Mesenchymal stem cell (in vitro differentiated cells and primary cell): Measurements from ENCODE around the gene EXOC3.
"Not testable (repeated sequence)": the region's sequence is repeated elsewhere in the genome, so short reads cannot be mapped to it uniquely, and the experiment has no call there.

ENCODE experiments used
- DNase-seq: peaks from one replicate; pipeline ENCODE4 v3.0.0-alpha.2; 2013
- H2AFZ ChIP-seq: one replicate; pipeline ENCODE4 v1.6.1; 2013; ENCODE audit warnings: low read depth, mild to moderate bottlenecking, control low read depth, inconsistent platforms, low read length, moderate library complexity
- H2AK5ac ChIP-seq: 2 replicates; pipeline ENCODE4 v1.6.1; 2013; ENCODE audit warnings: low read length, moderate library complexity, mild to moderate bottlenecking, inconsistent platforms; ENCODE audit not compliant: severe bottlenecking
- H2BK120ac ChIP-seq: one replicate; pipeline ENCODE4 v1.6.1; 2013; ENCODE audit warnings: low read depth, mild to moderate bottlenecking, inconsistent platforms, low read length, moderate library complexity
- H2BK12ac ChIP-seq, 2 experiments: one replicate each; pipeline ENCODE4 v1.6.1; 2013; ENCODE audit warnings: inconsistent platforms in 2 of 2, low read length in 2 of 2, mild to moderate bottlenecking in 2 of 2, moderate library complexity in 2 of 2, control low read depth in 1 of 2
- H2BK15ac ChIP-seq: one replicate; pipeline ENCODE4 v1.6.1; 2013; ENCODE audit warnings: mild to moderate bottlenecking, low read depth, inconsistent platforms; ENCODE audit not compliant: poor library complexity, severe bottlenecking
- H2BK5ac ChIP-seq: 2 replicates; pipeline ENCODE4 v1.6.1; 2013; ENCODE audit warnings: low read depth, mild to moderate bottlenecking, low read length, control low read depth, inconsistent platforms; ENCODE audit not compliant: poor library complexity, severe bottlenecking
- H3K14ac ChIP-seq, 2 experiments: one replicate each; pipeline ENCODE4 v1.6.1; 2013; ENCODE audit warnings: inconsistent platforms in 2 of 2, low read length in 2 of 2, control low read depth in 1 of 2, mild to moderate bottlenecking in 1 of 2, moderate library complexity in 1 of 2
- H3K18ac ChIP-seq, 2 experiments: one replicate each; pipeline ENCODE4 v1.6.1; 2013; ENCODE audit warnings: inconsistent platforms in 2 of 2, low read length in 2 of 2, control low read depth in 1 of 2, low read depth in 1 of 2, mild to moderate bottlenecking in 1 of 2
- H3K23ac ChIP-seq, 2 experiments: one replicate each; pipeline ENCODE4 v1.6.1; 2013; ENCODE audit warnings: inconsistent platforms in 2 of 2, low read length in 2 of 2, mild to moderate bottlenecking in 2 of 2, moderate library complexity in 2 of 2, control low read depth in 1 of 2
- H3K27ac ChIP-seq: 2 replicates; pipeline ENCODE4 v1.5.1; 2013; ENCODE audit warnings: mild to moderate bottlenecking, moderate library complexity, low read length, control low read depth, inconsistent platforms; ENCODE audit not compliant: poor library complexity, severe bottlenecking
- H3K27me3 ChIP-seq, 2 experiments: 2 replicates each; pipeline versions ENCODE4 v1.6.1 to v1.7.0; 2013; ENCODE audit warnings: low read length in 2 of 2, mild to moderate bottlenecking in 2 of 2, moderate library complexity in 2 of 2, control low read depth in 1 of 2, inconsistent platforms in 1 of 2; ENCODE audit not compliant: control insufficient read depth in 1 of 2, insufficient read depth in 1 of 2
- H3K36me3 ChIP-seq, 2 experiments: 2 replicates each; pipeline versions ENCODE4 v1.6.1 to v1.7.0; 2013; ENCODE audit warnings: low read length in 2 of 2, control low read depth in 1 of 2, inconsistent platforms in 1 of 2, low read depth in 1 of 2, mild to moderate bottlenecking in 1 of 2; ENCODE audit not compliant: insufficient read depth in 2 of 2, control insufficient read depth in 1 of 2
- H3K4ac ChIP-seq, 2 experiments: one replicate each; pipeline ENCODE4 v1.6.1; 2013; ENCODE audit warnings: inconsistent platforms in 2 of 2, low read length in 2 of 2, mild to moderate bottlenecking in 2 of 2, moderate library complexity in 2 of 2, control low read depth in 1 of 2, low read depth in 1 of 2
- H3K4me1 ChIP-seq: 2 replicates; pipeline ENCODE4 v1.6.1; 2013; ENCODE audit warnings: low read depth, low read length, control low read depth; ENCODE audit not compliant: control insufficient read depth, insufficient read depth
- H3K4me2 ChIP-seq: 2 replicates; pipeline ENCODE4 v1.6.1; 2013; ENCODE audit warnings: low read length, mild to moderate bottlenecking, inconsistent platforms; ENCODE audit not compliant: poor library complexity, severe bottlenecking
- H3K4me3 ChIP-seq, 2 experiments: 2 replicates each; pipeline versions ENCODE4 v1.5.1 to v1.7.0; 2013; ENCODE audit warnings: low read length in 2 of 2, mild to moderate bottlenecking in 2 of 2, control low read depth in 1 of 2, low read depth in 1 of 2; ENCODE audit not compliant: insufficient read depth in 1 of 2
- H3K79me1 ChIP-seq: replicated peaks from 2 replicates; pipeline ENCODE4 v1.6.1; 2013; ENCODE audit warnings: mild to moderate bottlenecking, control low read depth, low read length, inconsistent platforms; ENCODE audit not compliant: poor library complexity, severe bottlenecking
- H3K9ac ChIP-seq: 2 replicates; pipeline ENCODE4 v1.7.0; 2013; ENCODE audit warnings: mild to moderate bottlenecking, low read length, moderate library complexity
- H3K9me3 ChIP-seq: 2 replicates; pipeline ENCODE4 v1.7.0; 2013; ENCODE audit warnings: mild to moderate bottlenecking, low read length; ENCODE audit not compliant: control insufficient read depth
- H4K8ac ChIP-seq: one replicate; pipeline ENCODE4 v1.6.1; 2013; ENCODE audit warnings: inconsistent platforms, mild to moderate bottlenecking, low read length, moderate library complexity
- H4K91ac ChIP-seq: one replicate; pipeline ENCODE4 v1.6.1; 2013; ENCODE audit warnings: mild to moderate bottlenecking, low read length, inconsistent platforms
- WGBS: methylation state at CpG from one replicate; pipeline ENCODE4 v1.1.7; 2013; ENCODE audit warnings: mixed read lengths; 5-methylcytosine and 5-hydroxymethylcytosine counted together

EXOC3 gene

GRCh38 chr5:472656-473550 lies 29.9 kb downstream of the EXOC3 start:
- Histone ChIP-seq H3K36me3 (peaks cover 28 to 31% of the 10 kb centered on the region in 2 experiments), H2AK5ac (no peak overlapping the region), H3K4me1 (peaks cover 31% of the 10 kb centered on the region), H2BK15ac (peak overlapping the region; percentile 73), H2BK5ac (no peak overlapping the region), H2AFZ (peak overlapping the region; percentile 74), H3K18ac (peak overlapping the region; percentile 95 to 97), H3K9ac (peak overlapping the region; percentile 90), H3K27ac (no peak overlapping the region), H3K27me3 (peaks cover 14 to 32% of the 10 kb centered on the region in 2 experiments), H3K4ac (peak overlapping the region in 1 of 2 experiments; percentile 75), H2BK12ac (no peak overlapping the region), H4K8ac (peak overlapping the region; percentile 99), H3K79me1 (peaks cover 29% of the 10 kb centered on the region), H3K14ac (peak overlapping the region in 1 of 2 experiments; percentile 86), H3K4me2 (peak overlapping the region; percentile 99), H4K91ac (peak overlapping the region; percentile 86), H3K4me3 (peak overlapping the region; percentile 76 to 86), H3K23ac (no peak overlapping the region), H3K9me3 (no peaks in the 10 kb centered on the region), H2BK120ac (peak overlapping the region; percentile 78)
- under 1% methylated on average over 36 of the region's 137 CpGs for WGBS
- peak; percentile 79 for DNase-seq

- peaks cover 25 to 31% of the 10 kb centered on the region in 2 experiments for H3K36me3 ChIP-seq
- H3K4me2 ChIP-seq, result peak overlapping the region; percentile 99
- DNase-seq, result peak; percentile 66
- no peak overlapping the region for H2AK5ac ChIP-seq
- no peak overlapping the region for H4K8ac ChIP-seq
- H2BK15ac ChIP-seq, result peak overlapping the region; percentile 73
- peaks cover 14 to 39% of the 10 kb centered on the region in 2 experiments for H3K27me3 ChIP-seq
- peak overlapping the region; percentile 59 for H2AFZ ChIP-seq
- peak overlapping the region; percentile 64 to 69 for H3K4ac ChIP-seq
- no peak overlapping the region for H3K14ac ChIP-seq
- no peaks in the 10 kb centered on the region for H3K9me3 ChIP-seq
- H3K23ac ChIP-seq, result peak overlapping the region in 1 of 2 experiments; percentile 20
- no peak overlapping the region for H3K27ac ChIP-seq
- no peak overlapping the region for H2BK120ac ChIP-seq
- H3K4me1 ChIP-seq, result peaks cover 31% of the 10 kb centered on the region
- peak overlapping the region; percentile 77 for H3K9ac ChIP-seq
- H2BK12ac ChIP-seq, result no peak overlapping the region
- WGBS, result under 1% methylated on average over 43 of the region's 44 CpGs
- peak overlapping the region; percentile 71 to 88 for H3K18ac ChIP-seq
- peak overlapping the region; percentile 76 to 83 for H3K4me3 ChIP-seq
- no peak overlapping the region for H4K91ac ChIP-seq
- no peak overlapping the region for H2BK5ac ChIP-seq
- peaks cover 29% of the 10 kb centered on the region for H3K79me1 ChIP-seq
Measured at GRCh38 chr5:473551-474192, 30.7 kb downstream of the EXOC3 start.

GRCh38 chr5:474232-474839 lies 31.4 kb downstream of the EXOC3 start:
- H3K4me3 ChIP-seq, result peak overlapping the region; percentile 37 to 83
- not testable (repeated sequence) for DNase-seq, H2BK12ac ChIP-seq, H3K14ac ChIP-seq, H2AFZ ChIP-seq, H2BK120ac ChIP-seq, H2BK15ac ChIP-seq, H4K8ac ChIP-seq, H3K23ac ChIP-seq, H3K27ac ChIP-seq, H2BK5ac ChIP-seq, H2AK5ac ChIP-seq, H3K4ac ChIP-seq, H4K91ac ChIP-seq, H3K9me3 ChIP-seq, H3K18ac ChIP-seq
- 0% methylated on average over 13 of the region's 50 CpGs for WGBS
- H3K79me1 ChIP-seq, result peaks cover 27% of the 10 kb centered on the region
- H3K9ac ChIP-seq, result peak overlapping the region; percentile 77
- H3K36me3 ChIP-seq, result peaks cover 20 to 26% of the 10 kb centered on the region in 2 experiments
- peaks cover 14 to 44% of the 10 kb centered on the region in 2 experiments for H3K27me3 ChIP-seq
- H3K4me1 ChIP-seq, result peaks cover 31% of the 10 kb centered on the region
- H3K4me2 ChIP-seq, result peak overlapping the region; percentile 81
